Thyroid gland (tissue), 4 donors: Measurements from ENCODE around the gene CPPED1. TPM values are rescaled to one million over a fixed set of nuclear protein-coding genes. Genes with fewer than 3 reads are reported as not detected.
"Not testable (repeated sequence)": the region's sequence is repeated elsewhere in the genome, so short reads cannot be mapped to it uniquely, and the experiment has no call there.

ENCODE experiments used
- DNase-seq, 2 donors: peaks; one replicate each; pipeline ENCODE4 v3.0.0-alpha.2; 2019
- H3K27ac ChIP-seq, 3 donors: fragments of 200-600 bp; sonication (generic); 1 replicate in 2 of 3; 2 replicates in 1 of 3; pipeline ENCODE4 v1.5.1; 2016 to 2019; ENCODE audit warnings: mild to moderate bottlenecking in 1 of 3, moderate library complexity in 1 of 3
- H3K27me3 ChIP-seq: fragments of 200-600 bp; sonication (generic); one replicate; pipeline ENCODE4 v1.5.1; 2019
- H3K36me3 ChIP-seq, 2 donors: fragments of 200-600 bp; sonication (generic); one replicate each; pipeline ENCODE4 v1.5.1; 2016 to 2019
- H3K4me1 ChIP-seq, 2 donors: fragments of 200-600 bp; sonication (generic); one replicate each; pipeline ENCODE4 v1.5.1; 2017 to 2019
- H3K4me3 ChIP-seq, 3 donors: fragments of 200-600 bp; sonication (generic); replicated peaks in 1 of 3; 1 replicate in 2 of 3; 2 replicates in 1 of 3; pipeline ENCODE4 v1.5.1; 2016; ENCODE audit warnings: mild to moderate bottlenecking in 1 of 3
- H3K9me3 ChIP-seq: fragments of 200-600 bp; sonication (generic); one replicate; pipeline ENCODE4 v1.5.1; 2017
- CTCF ChIP-seq, 6 experiments: fragments of 200-600 bp in 3 of 6; fragments of 450-650 bp in 3 of 6; sonication (generic) in 3 of 6; IDR thresholded peaks; one replicate each; pipeline ENCODE4 v1.5.1; 2016 to 2019; ENCODE audit warnings: antibody characterized with exemption in 6 of 6, mild to moderate bottlenecking in 2 of 6, inconsistent platforms in 1 of 6, moderate library complexity in 1 of 6
- POLR2A ChIP-seq, 2 donors: fragments of 450-650 bp; IDR thresholded peaks; one replicate each; pipeline ENCODE4 v1.6.1; 2017; ENCODE audit warnings: antibody characterized with exemption in 2 of 2, mild to moderate bottlenecking in 2 of 2, moderate library complexity in 1 of 2
- WGBS, 2 donors: methylation state at CpG; one replicate each; pipeline ENCODE4 v1.1.5; 2017; 5-methylcytosine and 5-hydroxymethylcytosine counted together
- intact Hi-C: fragments of 100-400 bp; cut with DNase I; formaldehyde crosslinking; loops from one replicate; pipeline ENCODE4 v1.15.1; 2023
- total RNA-seq, 4 donors: library from RNA; depleted of rRNA; stranded (reverse); fragments of >200 nt; gene quantifications; one replicate each; pipeline ENCODE4 v1.2.3, GENCODE V29; 2016

Gene CPPED1
- total RNA-seq, 4 donors from 2014 or later: 8.5 to 17.8 (median 16.8) TPM

DNA sequence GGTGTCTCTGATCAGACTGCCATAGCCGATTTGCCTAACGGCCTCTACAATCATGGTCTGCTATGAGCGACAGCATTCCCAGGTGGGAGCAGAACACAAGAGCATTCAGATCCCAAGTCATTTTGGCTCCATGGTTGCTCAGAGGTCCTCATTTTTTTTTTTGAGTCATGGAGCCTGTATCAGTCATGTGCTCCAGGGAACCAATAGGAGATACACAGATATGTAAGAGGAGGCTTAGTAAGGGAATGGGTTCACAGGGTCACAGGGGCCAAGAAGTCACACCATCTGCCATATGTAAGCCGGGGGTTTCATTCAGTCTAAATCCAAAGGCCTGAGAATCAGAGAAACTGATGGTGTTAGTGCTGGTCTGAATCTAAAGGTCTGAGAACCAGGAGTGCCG lies 36.8 kb downstream of the CPPED1 start:
- no peaks in the 10 kb centered on the region for H3K27me3 ChIP-seq
- no peak overlapping the region for H3K27ac ChIP-seq
- H3K4me1 ChIP-seq: no peaks in the 10 kb centered on the region
- 90 to 97% methylated on average over 5 of the region's 5 CpGs for WGBS, 2 donors
- TF ChIP-seq POLR2A (IDR thresholded peaks at IDR 0.05) (no peak), CTCF (IDR thresholded peaks at IDR 0.05) (no peak)
- H3K9me3 ChIP-seq: no peaks in the 10 kb centered on the region
- no peak overlapping the region for H3K4me3 ChIP-seq
- no peak for DNase-seq
- H3K36me3 ChIP-seq: no peaks in the 10 kb centered on the region
- intact Hi-C loops: no loop called here

- H3K27me3 ChIP-seq, DNase-seq, H3K36me3 ChIP-seq, H3K27ac ChIP-seq, intact Hi-C loops, H3K4me3 ChIP-seq, H3K4me1 ChIP-seq, H3K9me3 ChIP-seq: not testable (repeated sequence)
- 87 to 92% methylated on average over 3 of the region's 3 CpGs for WGBS, 2 donors
These were observed 37.5 kb downstream of the CPPED1 start for GRCh38 chr16:12766208-12766607.

GRCh38 chr16:12764813-12765488 lies 38.7 kb downstream of the CPPED1 start:
- no peaks in the 10 kb centered on the region for H3K27me3 ChIP-seq
- intact Hi-C loops: no loop called here

DNA sequence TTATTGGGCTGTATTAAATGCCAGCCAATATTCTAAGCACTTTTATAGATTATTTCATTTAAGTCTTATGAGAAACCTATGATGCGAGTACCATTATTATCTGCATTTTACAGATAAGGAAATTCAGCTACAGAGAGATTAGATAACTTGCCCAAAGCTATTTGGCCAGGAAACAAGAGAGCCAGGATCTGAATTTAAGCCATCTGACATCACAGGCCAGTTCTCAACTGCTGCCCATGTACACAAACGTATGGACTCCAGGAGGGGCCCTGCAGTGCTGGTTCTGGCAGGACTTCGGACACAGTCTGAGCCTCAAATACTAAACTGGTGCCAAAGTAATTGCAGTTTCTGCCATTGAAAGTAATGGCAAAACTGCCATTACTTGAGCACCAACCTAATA lies 40.2 kb downstream of the CPPED1 start:
- H3K27me3 ChIP-seq: no peaks in the 10 kb centered on the region
- H3K27ac ChIP-seq: no peak overlapping the region
- no peak overlapping the region for H3K4me3 ChIP-seq
- no peaks in the 10 kb centered on the region for H3K9me3 ChIP-seq
- H3K36me3 ChIP-seq: no peaks in the 10 kb centered on the region
- intact Hi-C loops: no loop called here
- WGBS, 2 donors: 93 to 95% methylated on average over 3 of the region's 3 CpGs
- H3K4me1 ChIP-seq: no peaks in the 10 kb centered on the region
- no peak for DNase-seq
- TF ChIP-seq POLR2A (IDR thresholded peaks at IDR 0.05): no peak
- no peak for TF ChIP-seq CTCF (IDR thresholded peaks at IDR 0.05)

More at GRCh38 chr16:12764813-12765488, 38.7 kb downstream of the CPPED1 start:
- no peak for DNase-seq
- no peak overlapping the region for H3K27ac ChIP-seq
- H3K36me3 ChIP-seq: no peaks in the 10 kb centered on the region
- no peaks in the 10 kb centered on the region for H3K4me1 ChIP-seq
- 93 to 94% methylated on average over 6 of the region's 6 CpGs for WGBS, 2 donors
- H3K4me3 ChIP-seq: no peak overlapping the region
- no peaks in the 10 kb centered on the region for H3K9me3 ChIP-seq
- TF ChIP-seq POLR2A (IDR thresholded peaks at IDR 0.05) (no peak), CTCF (IDR thresholded peaks at IDR 0.05) (no peak)

GRCh38 chr16:12760819-12761611 lies 42.7 kb downstream of the CPPED1 start:
- H3K9me3 ChIP-seq: no peaks in the 10 kb centered on the region
- no peak for TF ChIP-seq CTCF (IDR thresholded peaks at IDR 0.05)
- TF ChIP-seq POLR2A (IDR thresholded peaks at IDR 0.05): no peak
- WGBS, 2 donors: 96 to 97% methylated on average over 12 of the region's 12 CpGs
- H3K27me3 ChIP-seq: no peaks in the 10 kb centered on the region
- H3K4me3 ChIP-seq: no peak overlapping the region
- no peaks in the 10 kb centered on the region for H3K4me1 ChIP-seq
- H3K36me3 ChIP-seq: no peaks in the 10 kb centered on the region
- intact Hi-C loops: no loop called here
- DNase-seq: no peak
- H3K27ac ChIP-seq: no peak overlapping the region
